NCI-H510A (cell line): ENCODE data around the gene MX2.
A peak's percentile ranks its signal among the peaks of the same experiment; 100 is the strongest.
"Not testable (repeated sequence)": the region's sequence is repeated elsewhere in the genome, so short reads cannot be mapped to it uniquely, and the experiment has no call there.

ENCODE experiments used
- DNase-seq: peaks from one replicate; lab custom pipeline; 2025; lab: John Stamatoyannopoulos, UW

Gene MX2

GRCh38 chr21:41338455-41338854, 23.4 kb upstream of the MX2 start:
- no peak for DNase-seq

- no peak for DNase-seq
Observed at GRCh38 chr21:41342035-41342434, 19.8 kb upstream of the MX2 start.

- DNase-seq, result no peak
Observed at GRCh38 chr21:41344146-41344545, 17.7 kb upstream of the MX2 start.

GRCh38 chr21:41345356-41345755, 16.5 kb upstream of the MX2 start:
- DNase-seq, result no peak

DNA sequence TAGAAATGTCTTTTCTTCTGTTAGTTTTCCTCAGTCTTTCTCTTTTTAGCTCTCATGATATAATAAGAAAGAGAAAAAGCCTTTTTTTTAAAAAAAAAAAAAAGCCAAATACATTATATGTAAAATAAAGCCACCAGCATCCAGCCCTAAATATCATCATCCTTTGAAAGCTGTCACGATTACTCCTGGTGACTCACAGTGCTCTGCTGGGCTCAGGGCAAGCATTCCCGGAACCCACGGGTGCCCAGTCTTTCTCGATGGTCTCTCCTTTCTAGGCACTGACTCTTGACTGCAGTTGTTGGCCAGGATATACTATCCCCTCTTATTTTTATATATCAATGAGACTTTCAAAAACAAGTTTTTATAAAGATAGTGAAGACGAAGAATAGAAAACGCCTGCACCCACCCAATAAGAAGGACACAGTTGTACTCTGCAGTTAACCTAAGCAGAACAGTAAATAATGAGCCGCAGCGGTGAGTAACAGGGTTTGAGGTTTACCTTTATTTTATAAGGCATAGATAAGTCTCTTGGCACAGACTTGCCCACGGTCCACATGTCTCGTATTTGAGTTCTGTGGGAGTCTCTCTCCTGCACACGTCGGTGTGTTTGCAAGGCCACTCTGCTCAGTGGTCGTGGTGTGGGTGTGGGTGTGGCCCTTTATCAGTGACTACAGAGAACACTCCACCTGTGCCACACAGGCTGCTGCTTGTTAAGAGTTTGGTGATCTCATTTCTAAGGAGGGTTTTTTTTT, 15.7 kb upstream of the MX2 start:
- DNase-seq, result no peak

DNA sequence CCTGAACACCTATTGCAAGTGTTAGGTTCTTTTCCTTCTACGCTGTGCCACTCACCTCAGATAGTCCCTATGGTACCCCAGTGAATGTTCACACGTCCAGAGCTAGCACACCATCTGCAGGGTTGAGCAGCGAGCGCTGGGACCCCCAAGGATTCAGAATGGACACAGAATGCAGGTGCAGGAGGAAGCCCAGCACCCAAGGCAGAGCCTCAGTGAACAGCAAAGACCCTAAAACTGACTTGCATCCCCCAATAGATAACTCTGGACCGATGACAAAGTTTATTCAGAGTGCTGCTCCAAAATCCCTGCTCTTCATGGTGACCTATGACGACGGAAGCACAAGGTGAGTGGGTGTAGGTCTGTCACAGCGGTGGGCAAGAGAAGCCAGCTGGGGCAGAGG, 15.1 kb upstream of the MX2 start:
- DNase-seq, result no peak

GRCh38 chr21:41348434-41348833, 13.4 kb upstream of the MX2 start:
- DNase-seq, result no peak

DNA sequence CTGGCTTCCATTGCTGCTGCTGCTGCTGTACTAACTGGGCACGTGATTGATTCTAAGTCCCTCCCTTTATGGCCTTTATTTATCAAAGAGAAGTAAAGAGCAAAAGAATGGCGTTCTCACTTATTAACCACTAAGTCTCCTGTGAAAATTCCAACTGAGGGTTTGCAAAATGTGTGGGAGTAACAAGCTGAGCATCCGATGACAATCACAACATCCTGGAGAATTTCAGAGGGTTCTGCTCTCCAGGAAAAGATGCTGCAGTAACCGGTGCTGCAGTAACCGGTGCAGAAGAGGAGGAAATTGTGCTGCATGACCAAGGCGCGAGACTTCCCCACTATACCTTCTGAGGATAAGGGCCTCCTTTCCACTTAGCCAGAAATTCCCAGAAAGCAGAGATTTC, 12.7 kb upstream of the MX2 start:
- DNase-seq, result no peak

- no peak for DNase-seq
Observed at GRCh38 chr21:41349619-41350390, 12.0 kb upstream of the MX2 start.

GRCh38 chr21:41350436-41351155, 11.2 kb upstream of the MX2 start:
- DNase-seq, result no peak

- DNase-seq, result no peak
Observed at GRCh38 chr21:41357546-41357945, 4.3 kb upstream of the MX2 start.

GRCh38 chr21:41358193-41359166, 3.3 kb upstream of the MX2 start:
- no peak for DNase-seq

DNA sequence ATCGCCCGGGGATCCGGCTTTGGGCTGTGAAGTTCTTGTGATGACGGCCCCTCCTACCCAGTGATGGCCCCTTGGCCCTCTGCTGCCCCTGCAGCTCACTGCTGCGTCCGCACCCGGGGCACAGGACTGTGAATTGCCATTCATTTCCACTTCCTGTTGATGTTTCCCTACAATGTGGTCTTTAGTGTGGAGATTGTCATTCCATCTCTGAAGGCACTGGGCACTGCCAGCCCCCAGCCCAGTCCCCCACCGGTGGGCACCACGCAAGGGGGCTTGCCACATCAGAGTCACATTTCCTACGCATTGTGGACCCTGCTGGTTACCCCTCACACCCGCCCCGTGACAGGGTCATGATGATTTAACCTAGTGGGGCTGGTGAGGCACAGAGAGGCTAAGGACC, 2.5 kb upstream of the MX2 start:
- no peak for DNase-seq

GRCh38 chr21:41359754-41360071, 2.1 kb upstream of the MX2 start:
- not testable (repeated sequence) for DNase-seq

DNA sequence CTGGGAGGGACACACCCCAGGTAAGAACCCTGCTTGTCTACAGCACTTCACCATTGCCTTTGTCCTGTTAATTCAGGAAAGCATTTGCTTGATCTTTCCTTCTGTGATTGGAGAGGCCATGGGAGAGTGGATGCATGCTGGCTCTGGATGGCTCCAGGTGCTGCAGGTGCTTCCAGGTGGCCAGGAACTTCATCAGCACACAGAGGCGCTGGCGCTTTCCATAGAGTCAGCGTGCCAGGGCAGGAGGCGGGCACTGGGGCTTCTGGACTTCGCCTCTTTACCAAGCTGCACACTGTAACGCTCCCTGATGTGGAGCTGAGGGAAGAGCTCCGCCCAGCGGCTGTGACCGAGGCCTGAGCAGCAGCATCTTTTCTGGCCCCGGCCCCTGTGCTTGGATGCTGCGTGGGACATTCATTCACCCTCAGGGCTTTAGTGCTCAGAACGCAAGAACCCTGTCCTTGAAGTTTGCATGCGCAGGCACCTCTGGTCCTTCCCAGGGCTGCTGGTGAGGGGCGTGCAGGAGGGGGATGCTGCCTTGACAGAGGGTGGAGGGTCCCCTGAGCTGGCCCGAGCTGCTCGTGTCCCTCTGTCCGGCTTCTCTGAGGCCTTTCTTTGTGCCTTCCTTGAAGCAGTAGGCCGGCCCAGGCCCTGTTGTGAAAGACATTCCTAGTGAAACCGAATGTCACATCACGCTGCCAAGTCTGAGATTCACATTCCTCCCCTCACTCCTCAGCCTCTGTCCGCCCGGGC, 1.6 kb upstream of the MX2 start:
- peak; percentile 79 for DNase-seq

GRCh38 chr21:41361053-41361785, 608 bp upstream of the MX2 start:
- DNase-seq, result no peak

DNA sequence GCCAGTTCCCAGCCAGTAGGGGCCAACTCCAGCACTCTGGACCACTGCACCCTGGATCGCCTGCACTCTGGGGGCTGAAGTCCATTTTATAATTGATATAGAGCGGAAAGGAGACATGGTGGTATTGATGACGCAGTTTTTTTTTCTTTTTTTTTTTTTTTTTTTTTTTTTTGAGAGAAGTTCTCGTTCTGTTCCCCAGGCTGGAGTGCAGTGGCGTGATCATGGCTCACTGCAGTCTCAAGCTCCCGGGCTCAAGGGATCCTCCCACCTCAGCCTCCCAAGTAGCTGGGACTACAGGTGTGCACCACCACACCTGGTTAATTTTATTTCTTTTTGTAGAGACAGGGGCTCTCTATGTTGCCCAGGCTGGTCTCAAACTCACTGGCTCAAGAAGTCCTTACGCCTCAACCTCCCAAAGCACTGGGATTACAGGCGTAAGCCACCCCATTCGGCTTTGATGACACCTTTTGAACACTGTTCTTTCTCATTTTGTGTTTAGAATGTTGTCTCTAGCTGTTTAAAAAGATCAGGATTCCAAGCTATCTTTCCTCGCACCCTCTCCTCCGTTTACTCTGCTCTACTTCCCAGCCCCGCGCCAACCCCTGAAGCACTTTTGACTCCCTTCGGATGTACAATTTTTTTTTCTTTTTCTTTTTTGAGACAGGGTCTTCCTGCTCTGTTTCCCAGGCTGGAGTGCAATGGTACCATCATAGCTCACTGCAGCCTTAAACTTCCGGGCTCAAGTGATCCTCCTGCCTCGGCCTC, 960 bp downstream of the MX2 start:
- DNase-seq, result no peak

- DNase-seq, result no peak
Observed at GRCh38 chr21:41363370-41364270, 1.8 kb downstream of the MX2 start.

DNA sequence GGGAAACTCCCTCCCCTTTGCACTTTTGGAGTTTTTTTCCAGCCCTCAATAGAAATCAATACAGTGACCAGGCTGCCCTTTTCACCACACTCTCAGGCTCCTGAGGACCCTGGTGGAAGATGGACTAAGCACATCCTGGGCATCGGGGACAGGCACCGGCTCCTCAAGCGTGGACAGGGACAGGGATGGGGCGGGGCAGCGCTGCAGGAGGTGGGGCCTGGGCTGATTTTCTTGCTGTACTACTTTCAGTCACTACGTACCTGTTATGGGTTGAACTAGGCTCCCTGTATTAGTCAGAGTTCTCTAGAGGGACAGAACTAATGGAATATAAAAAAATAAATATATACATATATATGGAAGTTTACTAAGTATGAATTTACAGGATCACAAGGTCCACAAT, 2.5 kb downstream of the MX2 start:
- DNase-seq, result no peak
